ENCODE results near the gene WDR33. TPM values are rescaled to one million over a fixed set of nuclear protein-coding genes. Genes with fewer than 3 reads are reported as not detected.
A peak's percentile ranks its signal among the peaks of the same experiment; 100 is the strongest.
"Not testable (repeated sequence)": the region's sequence is repeated elsewhere in the genome, so short reads cannot be mapped to it uniquely, and the experiment has no call there.

Gene WDR33
- total RNA-seq, 2 experiments from 2014 or later: 64.3 to 68.3 TPM

DNA sequence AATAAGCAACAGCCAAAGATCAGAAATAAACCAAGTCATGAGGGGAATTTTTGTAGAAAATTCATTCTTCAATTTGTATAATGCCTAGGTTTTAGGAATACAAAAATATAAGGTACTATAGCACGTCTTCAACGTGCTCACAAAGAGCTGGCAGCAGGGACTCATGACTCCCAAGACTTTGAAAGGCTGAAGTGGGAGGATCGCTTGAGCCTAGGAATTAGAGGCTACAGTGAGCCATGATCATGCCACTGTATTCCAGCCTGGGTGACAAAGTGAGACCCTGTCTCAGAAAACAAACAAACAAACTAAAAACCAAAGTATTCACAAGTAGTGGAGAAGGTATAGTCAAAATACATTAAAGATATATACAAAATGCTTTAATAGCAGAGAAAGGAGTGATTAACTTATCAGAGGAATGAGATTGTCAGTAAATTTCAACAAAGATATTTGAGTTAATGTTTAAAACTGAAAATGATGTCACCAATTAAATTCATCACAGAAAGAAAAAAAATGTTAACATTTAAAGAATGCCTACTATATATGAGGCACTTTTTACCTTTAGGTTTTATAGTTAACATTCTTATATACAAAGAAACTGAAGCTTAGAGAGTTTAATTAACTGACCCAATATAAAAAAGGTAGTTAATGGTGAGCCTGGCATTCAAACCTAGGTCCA lies 3.2 kb downstream of the WDR33 start:
- peak overlapping the region; percentile 44 for H3K4me3 Mint-ChIP-seq

DNA sequence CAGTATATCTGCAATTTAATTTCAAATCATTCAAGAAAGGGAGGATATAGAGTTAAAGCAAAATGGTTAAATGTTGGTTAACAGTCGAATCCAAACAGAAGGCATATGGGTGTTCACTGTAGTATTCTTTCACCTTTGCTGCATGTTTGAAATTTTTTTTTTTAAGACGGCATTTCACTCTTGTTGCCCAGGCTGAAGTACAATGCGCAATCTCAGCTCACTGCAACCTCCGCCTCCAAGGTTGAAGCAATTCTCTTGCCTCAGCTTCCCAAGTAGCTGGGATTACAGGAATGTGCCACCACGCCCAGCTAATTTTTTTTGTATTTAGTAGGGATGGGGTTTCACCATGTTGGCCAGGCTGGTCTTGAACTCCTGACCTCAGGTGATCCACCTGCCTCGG lies 4.1 kb downstream of the WDR33 start:
- peaks cover 32% of the 10 kb centered on the region for H3K36me3 Mint-ChIP-seq (ENCODE audit: low read depth)
- H3K4me3 Mint-ChIP-seq; H3K9me3 Mint-ChIP-seq (ENCODE audit: insufficient read depth); H3K27me3 Mint-ChIP-seq (ENCODE audit: low read depth); DNase-seq; ATAC-seq; H3K27ac Mint-ChIP-seq: not testable (repeated sequence)
- POLR2A ChIA-PET: interaction anchor here (0.6 to 0.9 kb wide), 2 partner anchors 9 to 21 kb away, joined by 3 to 5 read pairs; no protein-coding TSS in a partner anchor
- CTCF ChIA-PET: interaction anchor here (0.6 kb wide), 1 partner anchor 30 kb away, joined by 4 read pairs; no protein-coding TSS in a partner anchor
- peaks cover 51% of the 10 kb centered on the region for H3K4me1 Mint-ChIP-seq (ENCODE audit: low read depth)

More for the DNA sequence above, 3.2 kb downstream of the WDR33 start:
- H3K9me3 Mint-ChIP-seq (ENCODE audit: insufficient read depth): no peaks in the 10 kb centered on the region
- H3K27me3 Mint-ChIP-seq (ENCODE audit: low read depth): no peaks in the 10 kb centered on the region
- CTCF ChIA-PET: no interaction called here
- no peak for DNase-seq
- H3K36me3 Mint-ChIP-seq (ENCODE audit: low read depth): peaks cover 32% of the 10 kb centered on the region
- POLR2A ChIA-PET: interaction anchor here (0.9 kb wide), 1 partner anchor 22 kb away, joined by 3 read pairs; no protein-coding TSS in a partner anchor
- no peak for ATAC-seq
- H3K4me1 Mint-ChIP-seq (ENCODE audit: low read depth): peaks cover 58% of the 10 kb centered on the region
- H3K27ac Mint-ChIP-seq: peak overlapping the region; percentile 0

DNA sequence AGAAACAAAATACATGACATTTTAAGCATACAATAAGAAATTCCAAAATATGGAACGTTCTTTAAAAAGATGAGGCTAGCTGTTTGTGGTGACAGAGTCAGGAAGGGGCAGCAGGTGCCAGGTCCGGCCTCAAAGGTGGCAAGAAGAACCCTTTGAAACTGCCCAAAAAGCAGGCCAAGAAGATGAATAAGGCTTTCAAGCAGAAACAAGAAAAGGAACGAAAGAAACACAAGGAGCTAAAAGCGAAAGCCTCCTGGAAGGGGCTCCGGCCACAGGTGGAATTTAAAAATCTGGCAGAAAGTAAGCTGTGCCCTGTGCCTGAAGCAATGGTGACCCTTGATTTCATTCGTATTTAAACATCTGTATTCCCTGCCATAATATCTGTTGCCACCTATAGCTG lies 5.5 kb downstream of the WDR33 start:
- Mint-ChIP-seq H3K27me3 (ENCODE audit: low read depth) (no peaks in the 10 kb centered on the region), H3K4me1 (ENCODE audit: low read depth) (peaks cover 50% of the 10 kb centered on the region), H3K4me3 (no peak overlapping the region), H3K9me3 (ENCODE audit: insufficient read depth) (no peaks in the 10 kb centered on the region), H3K36me3 (ENCODE audit: low read depth) (peaks cover 37% of the 10 kb centered on the region), H3K27ac (no peak overlapping the region)
- CTCF ChIA-PET: interaction anchor here (1.6 kb wide), 1 partner anchor 37 kb away, joined by 3 read pairs; no protein-coding TSS in a partner anchor
- ATAC-seq (no peak), DNase-seq (no peak)
- POLR2A ChIA-PET: no interaction called here

DNA sequence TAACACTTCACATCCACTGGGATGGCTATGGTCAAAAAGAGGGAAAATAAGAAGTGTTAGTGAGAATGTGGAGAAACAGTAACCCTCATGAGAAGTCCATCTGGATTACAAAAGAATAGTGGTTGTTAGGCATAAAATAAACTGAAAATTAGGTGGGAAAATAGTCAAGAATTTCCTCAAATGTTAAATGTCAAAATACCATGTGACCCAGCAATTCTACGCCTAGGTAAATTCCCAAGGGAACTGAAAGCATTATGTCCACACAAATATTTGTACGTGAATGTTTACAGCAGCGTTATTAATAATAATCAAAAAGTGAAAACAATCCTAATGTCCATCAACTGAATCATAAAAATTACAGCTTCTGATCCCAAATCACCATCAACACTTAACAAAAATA lies 11.0 kb downstream of the WDR33 start:
- Mint-ChIP-seq H3K9me3 (ENCODE audit: insufficient read depth) (no peaks in the 10 kb centered on the region), H3K27me3 (ENCODE audit: low read depth) (no peaks in the 10 kb centered on the region), H3K4me3 (no peak overlapping the region), H3K36me3 (ENCODE audit: low read depth) (peaks cover 37% of the 10 kb centered on the region), H3K27ac (no peak overlapping the region), H3K4me1 (ENCODE audit: low read depth) (peaks cover 35% of the 10 kb centered on the region)
- ATAC-seq: no peak
- DNase-seq: no peak
- ChIA-PET POLR2A (no interaction called here), CTCF (interaction anchor here (1.4 kb wide), 1 partner anchor 8 kb away, joined by 3 read pairs; no protein-coding TSS in a partner anchor)

DNA sequence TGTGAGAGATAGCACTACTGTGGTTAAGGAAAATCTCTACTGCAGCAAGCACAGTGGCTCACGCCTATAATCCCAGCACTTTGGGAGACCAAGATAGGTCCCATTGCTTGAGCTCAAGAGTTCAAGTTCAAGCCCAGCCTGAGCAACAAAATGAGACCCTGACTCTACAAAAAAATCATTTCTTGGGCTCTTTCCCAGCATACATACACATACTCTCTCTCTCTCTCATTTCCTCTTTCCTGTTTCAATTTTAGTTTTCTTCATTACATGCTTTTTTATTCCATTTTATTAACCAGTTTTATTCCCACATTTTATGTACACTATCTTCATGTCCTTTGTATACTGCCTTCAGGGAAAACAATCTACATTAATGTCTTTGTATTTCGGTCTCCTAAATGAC lies 14.6 kb downstream of the WDR33 start:
- Mint-ChIP-seq H3K9me3 (ENCODE audit: insufficient read depth) (no peaks in the 10 kb centered on the region), H3K4me3 (no peak overlapping the region), H3K36me3 (ENCODE audit: low read depth) (peaks cover 38% of the 10 kb centered on the region), H3K27ac (no peak overlapping the region), H3K4me1 (ENCODE audit: low read depth) (peaks cover 27% of the 10 kb centered on the region), H3K27me3 (ENCODE audit: low read depth) (no peaks in the 10 kb centered on the region)
- ChIA-PET CTCF (no interaction called here), POLR2A (no interaction called here)
- DNase-seq (no peak), ATAC-seq (no peak)

DNA sequence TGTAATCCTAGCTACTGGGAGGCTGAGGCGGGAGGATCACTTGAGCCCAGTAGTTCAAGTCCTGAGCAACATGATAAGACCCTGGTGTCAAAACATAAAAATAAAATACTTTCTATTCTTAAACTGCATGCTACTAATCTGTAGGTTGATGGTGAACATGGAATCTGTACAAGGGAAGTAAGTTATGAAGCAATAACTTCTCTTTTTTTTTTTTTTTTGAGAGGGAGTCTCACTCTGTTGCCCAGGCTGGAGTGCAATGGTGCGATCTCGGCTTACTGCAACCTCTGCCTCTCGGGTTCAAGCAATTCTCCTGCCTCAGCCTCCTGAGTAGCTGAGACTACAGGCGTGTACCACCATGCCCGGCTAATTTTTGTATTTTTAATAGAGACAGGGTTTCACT lies 16.1 kb downstream of the WDR33 start:
- H3K27me3 Mint-ChIP-seq (ENCODE audit: low read depth); ATAC-seq; H3K4me3 Mint-ChIP-seq; CTCF ChIA-PET; H3K9me3 Mint-ChIP-seq (ENCODE audit: insufficient read depth); POLR2A ChIA-PET; H3K27ac Mint-ChIP-seq; DNase-seq: not testable (repeated sequence)
- peaks cover 35% of the 10 kb centered on the region for H3K36me3 Mint-ChIP-seq (ENCODE audit: low read depth)
- peaks cover 20% of the 10 kb centered on the region for H3K4me1 Mint-ChIP-seq (ENCODE audit: low read depth)

DNA sequence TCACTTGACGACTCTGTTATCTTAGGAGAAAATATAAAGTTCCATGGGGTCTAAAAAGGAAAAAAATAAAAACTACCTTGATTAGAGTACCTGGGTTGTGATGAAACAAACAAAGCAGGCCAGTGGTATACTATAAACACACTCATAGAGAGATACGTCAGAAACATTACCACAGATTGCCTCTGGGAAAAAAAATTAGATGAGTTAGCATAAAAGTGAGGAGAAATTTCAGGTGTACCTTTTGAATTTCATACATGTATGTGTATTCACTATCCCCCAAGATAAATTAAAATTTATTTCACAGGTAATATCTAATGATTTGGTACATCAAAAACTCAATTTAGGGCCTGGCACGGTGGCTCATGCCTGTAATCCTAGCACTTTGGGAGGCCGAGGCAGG lies 18.2 kb downstream of the WDR33 start:
- ChIA-PET POLR2A (no interaction called here), CTCF (interaction anchor here (1.3 kb wide), 1 partner anchor 8 kb away, joined by 3 read pairs; no protein-coding TSS in a partner anchor)
- no peak for ATAC-seq
- Mint-ChIP-seq H3K27me3 (ENCODE audit: low read depth) (no peaks in the 10 kb centered on the region), H3K9me3 (ENCODE audit: insufficient read depth) (no peaks in the 10 kb centered on the region), H3K4me1 (ENCODE audit: low read depth) (peaks cover 18% of the 10 kb centered on the region), H3K36me3 (ENCODE audit: low read depth) (peaks cover 29% of the 10 kb centered on the region), H3K4me3 (no peak overlapping the region), H3K27ac (no peak overlapping the region)
- no peak for DNase-seq

DNA sequence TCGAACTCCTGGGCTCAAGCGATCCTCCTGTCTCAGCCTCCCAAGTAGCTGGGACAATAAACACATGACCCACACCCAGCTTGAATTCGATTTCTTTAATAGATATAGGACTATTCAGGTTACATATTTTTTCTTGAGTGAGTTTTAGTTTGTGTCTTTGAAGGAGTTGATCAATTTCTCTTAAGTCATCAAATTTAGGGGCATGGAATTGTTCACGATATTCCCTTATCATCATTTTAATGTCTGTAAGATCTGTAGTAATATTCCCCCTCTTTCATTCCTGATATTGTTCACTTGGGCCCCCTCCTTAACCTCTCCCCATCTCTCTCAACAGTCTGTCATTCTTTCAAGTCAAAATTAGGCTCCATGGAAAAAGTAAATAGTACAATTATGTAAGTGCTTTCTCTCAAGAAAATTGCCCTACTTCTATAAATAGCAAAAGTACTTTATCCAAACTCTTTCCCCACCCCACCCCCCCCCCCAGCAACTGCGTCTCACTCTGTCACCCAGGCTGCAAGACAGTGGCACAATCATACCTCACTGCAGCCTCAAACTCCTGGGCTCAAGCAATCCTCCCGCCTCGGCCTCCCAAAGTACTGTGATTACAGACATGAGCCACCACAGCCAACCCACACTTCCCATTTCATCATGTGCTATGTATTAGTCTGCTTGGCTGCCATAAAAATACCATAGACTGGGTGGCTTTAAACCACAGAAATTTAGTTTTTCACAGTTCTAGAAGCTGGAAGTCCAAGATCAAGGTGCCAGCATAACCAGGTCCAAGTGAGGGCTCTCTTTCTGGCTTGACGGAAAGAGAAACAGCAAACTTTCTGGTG lies 20.1 kb downstream of the WDR33 start:
- H3K27me3 Mint-ChIP-seq (ENCODE audit: low read depth): no peaks in the 10 kb centered on the region
- ATAC-seq (no peak), DNase-seq (no peak)
- no peaks in the 10 kb centered on the region for H3K9me3 Mint-ChIP-seq (ENCODE audit: insufficient read depth)
- ChIA-PET CTCF (interaction anchor here (1.2 kb wide), 1 partner anchor 8 kb away, joined by 4 read pairs; no protein-coding TSS in a partner anchor), POLR2A (interaction anchor here (0.6 kb wide), 1 partner anchor 76 kb away, joined by 4 read pairs; no protein-coding TSS in a partner anchor)
- H3K36me3 Mint-ChIP-seq (ENCODE audit: low read depth): peaks cover 16% of the 10 kb centered on the region
- H3K4me3 Mint-ChIP-seq: no peak overlapping the region
- peaks cover 2% of the 10 kb centered on the region for H3K4me1 Mint-ChIP-seq (ENCODE audit: low read depth)
- H3K27ac Mint-ChIP-seq: no peak overlapping the region

DNA sequence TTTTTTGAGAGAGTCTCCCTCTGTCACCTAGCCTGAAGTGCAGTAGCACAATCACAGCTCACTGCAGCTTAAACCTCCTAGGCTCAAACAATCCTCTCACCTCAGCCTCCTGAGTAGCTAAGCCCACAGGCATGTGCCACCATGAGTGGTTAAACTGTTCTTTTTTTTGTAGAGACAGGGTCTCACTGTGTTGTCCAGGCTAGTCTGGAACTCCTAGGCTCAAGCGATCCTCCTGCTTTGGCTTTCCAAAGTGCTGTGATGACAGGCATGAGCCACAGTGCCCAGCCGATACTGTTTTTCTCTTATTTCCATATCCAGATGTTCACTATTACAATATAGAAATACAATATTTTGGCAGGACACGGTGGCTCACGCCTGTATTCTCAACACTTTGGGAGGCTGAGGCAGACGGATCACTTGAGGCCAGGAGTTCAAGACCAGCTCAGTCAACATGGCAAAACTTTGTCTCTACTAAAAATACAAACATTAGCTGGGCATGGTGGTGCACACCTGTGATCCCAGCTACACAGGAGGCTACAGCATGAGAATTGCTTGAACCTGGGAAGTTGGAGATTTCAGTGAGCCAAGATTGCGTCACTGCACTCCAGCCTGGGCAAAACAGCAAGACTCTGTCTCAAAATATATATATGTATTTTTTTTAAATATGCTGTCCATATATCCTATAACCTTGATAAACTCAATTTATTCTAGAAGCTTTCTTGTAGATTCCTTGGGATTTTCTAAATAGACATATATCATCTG lies 24.7 kb downstream of the WDR33 start:
- H3K4me3 Mint-ChIP-seq: no peak overlapping the region
- ATAC-seq (no peak), DNase-seq (no peak)
- POLR2A ChIA-PET: interaction anchor here (0.8 kb wide), 1 partner anchor 21 kb away, joined by 3 read pairs; no protein-coding TSS in a partner anchor
- H3K36me3 Mint-ChIP-seq (ENCODE audit: low read depth): peaks cover 24% of the 10 kb centered on the region
- no peaks in the 10 kb centered on the region for H3K4me1 Mint-ChIP-seq (ENCODE audit: low read depth)
- no peak overlapping the region for H3K27ac Mint-ChIP-seq
- no peaks in the 10 kb centered on the region for H3K9me3 Mint-ChIP-seq (ENCODE audit: insufficient read depth)
- no peaks in the 10 kb centered on the region for H3K27me3 Mint-ChIP-seq (ENCODE audit: low read depth)
- CTCF ChIA-PET: no interaction called here

DNA sequence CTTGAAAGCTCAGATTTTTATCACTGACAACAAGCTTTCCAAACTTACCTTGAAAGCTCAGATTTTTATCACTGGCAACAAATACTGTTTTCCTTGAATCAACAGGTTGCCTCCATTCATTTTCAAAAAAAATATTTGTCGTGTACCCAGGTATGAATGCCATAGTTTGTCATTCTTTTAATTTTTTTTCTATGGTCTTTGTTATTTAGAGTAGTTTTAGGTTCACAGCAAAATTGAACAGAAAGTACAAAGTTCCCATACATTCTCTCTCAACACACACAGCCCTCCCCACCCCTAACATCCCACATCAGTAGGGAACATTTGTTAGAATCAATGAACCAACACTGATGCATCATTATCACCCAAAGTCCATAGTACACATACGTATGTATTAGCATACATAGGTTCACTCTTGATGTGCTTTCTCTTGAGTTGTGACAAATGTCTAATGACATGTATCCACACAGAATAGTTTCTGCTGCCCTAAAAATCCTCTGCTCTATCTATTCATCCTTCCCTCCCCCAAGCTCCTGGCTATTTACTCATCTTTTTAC lies 25.9 kb downstream of the WDR33 start:
- Mint-ChIP-seq H3K27me3 (ENCODE audit: low read depth) (no peaks in the 10 kb centered on the region), H3K9me3 (ENCODE audit: insufficient read depth) (no peaks in the 10 kb centered on the region), H3K4me1 (ENCODE audit: low read depth) (no peaks in the 10 kb centered on the region), H3K36me3 (ENCODE audit: low read depth) (peaks cover 28% of the 10 kb centered on the region), H3K4me3 (no peak overlapping the region), H3K27ac (no peak overlapping the region)
- POLR2A ChIA-PET: interaction anchor here (0.5 kb wide), 1 partner anchor 73 kb away, joined by 3 read pairs; the partner anchor contains the start of gene POLR2D
- CTCF ChIA-PET: interaction anchor here (1.5 kb wide), 1 partner anchor 194 kb away, joined by 8 read pairs; no protein-coding TSS in a partner anchor
- no peak for DNase-seq
- ATAC-seq: no peak

DNA sequence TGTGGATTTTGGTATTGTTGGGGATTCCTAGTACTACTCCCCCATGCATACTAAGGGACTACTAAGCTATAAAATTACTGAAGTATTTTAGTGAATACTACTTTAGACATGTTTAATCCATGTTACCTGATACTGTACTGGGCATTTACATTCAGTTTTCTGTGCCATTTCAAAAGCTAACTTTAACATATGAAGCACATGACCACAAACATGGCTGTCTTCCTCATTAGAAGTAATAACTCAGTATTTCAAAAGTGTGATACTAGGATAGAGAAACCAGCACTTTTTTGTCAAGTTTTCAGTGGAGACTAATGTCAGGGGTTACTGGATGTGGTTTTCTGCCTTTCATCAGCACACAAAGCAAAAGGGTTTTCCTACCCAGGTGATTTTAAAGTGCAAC lies 27.9 kb downstream of the WDR33 start:
- CTCF ChIA-PET: interaction anchor here (1.3 kb wide), 1 partner anchor 8 kb away, joined by 4 read pairs; no protein-coding TSS in a partner anchor
- DNase-seq: no peak
- H3K4me1 Mint-ChIP-seq (ENCODE audit: low read depth): peaks cover 6% of the 10 kb centered on the region

More for the DNA sequence above, 27.9 kb downstream of the WDR33 start:
- Mint-ChIP-seq H3K9me3 (ENCODE audit: insufficient read depth) (no peaks in the 10 kb centered on the region), H3K27me3 (ENCODE audit: low read depth) (no peaks in the 10 kb centered on the region), H3K36me3 (ENCODE audit: low read depth) (peaks cover 35% of the 10 kb centered on the region), H3K4me3 (no peak overlapping the region), H3K27ac (no peak overlapping the region)
- no peak for ATAC-seq
- POLR2A ChIA-PET: no interaction called here
